ENCODE data around the gene CFAP52.

GRCh38 chr17:9553596-9553995 is 22.8 kb upstream of the CFAP52 start:
- TF ChIP-seq POLR2A (IDR thresholded peaks at IDR 0.05; ENCODE audit: insufficient read depth in 1 of 2, low read depth in 2 of 2, low read length in 2 of 2) (no peak), ZNF274 (CRISPR knock-in tag; IDR thresholded peaks at IDR 0.05) (no peak), KDM5A (IDR thresholded peaks at IDR 0.05; ENCODE audit: borderline replicate concordance, low read length) (no peak), ZBTB26 (CRISPR knock-in tag; IDR thresholded peaks at IDR 0.05; ENCODE audit: borderline replicate concordance) (no peak), HDAC1 (CRISPR knock-in tag; IDR thresholded peaks at IDR 0.05) (no peak), ELF4 (CRISPR knock-in tag; IDR thresholded peaks at IDR 0.05; ENCODE audit: borderline replicate concordance) (no peak), NFYC (CRISPR knock-in tag; IDR thresholded peaks at IDR 0.05) (no peak)
